K562 (cell line): ENCODE measurements around the gene SMC1A. TPM values are rescaled to one million over a fixed set of nuclear protein-coding genes. Genes with fewer than 3 reads are reported as not detected.

Experiments
- CBX1 ChIP-seq: sonication (generic); IDR thresholded peaks from 2 replicates; pipeline ENCODE4 v1.6.1; 2016; ENCODE audit warnings: antibody characterized with exemption, low read depth, mild to moderate bottlenecking
- CEBPB ChIP-seq: fragments of 450-650 bp; IDR thresholded peaks from 2 replicates; pipeline ENCODE4 v1.6.1; 2016; ENCODE audit warnings: missing genetic modification characterization, missing compliant biosample characterization
- CHD4 ChIP-seq: fragments of 200-600 bp; sonication (generic); IDR thresholded peaks from 3 replicates; pipeline ENCODE4 v1.6.1; 2012; ENCODE audit warnings: low read depth, mild to moderate bottlenecking, mixed read lengths, low read length, inconsistent platforms; ENCODE audit not compliant: insufficient read depth, insufficient replicate concordance, poor library complexity, severe bottlenecking
- CSDE1 ChIP-seq, 2 experiments: fragments of 450-650 bp; IDR thresholded peaks; 2 replicates each; pipeline ENCODE4 v1.6.1; 2016; ENCODE audit warnings: mild to moderate bottlenecking in 1 of 2
- FOXJ3 ChIP-seq: sonication (generic); formaldehyde crosslinking; IDR thresholded peaks from 2 replicates; pipeline ENCODE4 v1.4.0; 2020; ENCODE audit warnings: mild to moderate bottlenecking, missing genetic modification reagents
- KDM5B ChIP-seq: fragments of 200-600 bp; sonication (generic); IDR thresholded peaks from 2 replicates; pipeline ENCODE4 v1.6.1; 2012; ENCODE audit warnings: low read depth, mild to moderate bottlenecking, moderate library complexity, low read length, control low read depth, inconsistent platforms; ENCODE audit not compliant: insufficient replicate concordance
- MAFK ChIP-seq: IDR thresholded peaks from 2 replicates; pipeline ENCODE4 v1.6.1; 2011; ENCODE audit warnings: low read length, improper control_type of control experiment
- SIX5 ChIP-seq, 2 experiments: IDR thresholded peaks; 2 replicates each; pipeline ENCODE4 v1.6.1; 2011; ENCODE audit warnings: low read length in 2 of 2, borderline replicate concordance in 1 of 2, low read depth in 1 of 2, mild to moderate bottlenecking in 1 of 2, moderate library complexity in 1 of 2; ENCODE audit not compliant: insufficient read depth in 1 of 2
- STAT5B ChIP-seq: fragments of 250-450 bp; sonication (Bioruptor Pico); IDR thresholded peaks from 2 replicates; pipeline ENCODE4 v1.8.0; 2021; ENCODE audit warnings: mild to moderate bottlenecking, inconsistent platforms
- TAF7 ChIP-seq: fragments of 450-650 bp; IDR thresholded peaks from 2 replicates; pipeline ENCODE4 v1.6.1; 2016; ENCODE audit warnings: missing genetic modification characterization, missing compliant biosample characterization
- TEAD4 ChIP-seq, 2 experiments: sonication (generic) in 1 of 2; formaldehyde crosslinking in 1 of 2; IDR thresholded peaks; 2 replicates each; pipeline versions ENCODE4 v1.6.1 to v1.8.0; 2012 to 2022; ENCODE audit warnings: borderline replicate concordance in 1 of 2, inconsistent platforms in 1 of 2, low read length in 1 of 2, mild to moderate bottlenecking in 1 of 2, missing genetic modification reagents in 1 of 2
- YBX1 ChIP-seq: fragments of 450-650 bp; IDR thresholded peaks from 2 replicates; pipeline ENCODE4 v1.7.1; 2016; ENCODE audit warnings: mild to moderate bottlenecking
- ZC3H4 ChIP-seq: sonication (generic); formaldehyde crosslinking; IDR thresholded peaks from 2 replicates; pipeline ENCODE4 v1.9.0; 2021; ENCODE audit warnings: missing genetic modification reagents, borderline replicate concordance
- polyA plus RNA-seq, 8 experiments: library from polyadenylated mRNA; depleted of rRNA in 4 of 8; stranded (reverse) in 5 of 8; unstranded in 3 of 8; fragments of >200 nt; fragmentation: Nextera tagmentation in 2 of 8; fragmentation: Illumina TruSeq in 1 of 8; extraction: Ambion mirVana in 2 of 8; extraction: Trizol in 1 of 8; gene quantifications; 2 replicates each; pipeline versions ENCODE4 v1.2.1 to v1.2.3, GENCODE V29; 2011 to 2014; ENCODE audit warnings: inconsistent platforms in 1 of 8, missing spikeins in 1 of 8
- total RNA-seq, 7 experiments: library from RNA; depleted of rRNA in 6 of 7; stranded (reverse); fragments of >200 nt in 6 of 7; fragmentation: Illumina TruSeq in 2 of 7; extraction: Trizol in 2 of 7; gene quantifications; 2 replicates each; pipeline versions ENCODE4 v1.2.1 to v1.2.3, GENCODE V29; 2011 to 2021; ENCODE audit warnings: low replicate concordance in 1 of 7
- TF ChIP-seq, protein P1 (sequence below): fragments of 250-450 bp; sonication (Bioruptor Pico); IDR thresholded peaks from 2 replicates; pipeline ENCODE4 v1.5.0; 2020; ENCODE audit warnings: mild to moderate bottlenecking, borderline replicate concordance
- TF ChIP-seq, protein P2 (sequence below): fragments of 450-650 bp; IDR thresholded peaks from 2 replicates; pipeline ENCODE4 v1.7.0; 2016; ENCODE audit warnings: borderline replicate concordance
- TF ChIP-seq, protein P3 (sequence below): fragments of 200-400 bp; formaldehyde crosslinking; IDR thresholded peaks from 2 replicates; pipeline ENCODE4 v1.6.1; 2017; ENCODE audit warnings: mild to moderate bottlenecking, low read depth, low read length, moderate library complexity
- TF ChIP-seq, protein P4 (sequence below), 2 experiments: fragments of 450-650 bp in 1 of 2; sonication (generic) in 1 of 2; formaldehyde crosslinking in 1 of 2; IDR thresholded peaks in 1 of 2; conservative IDR thresholded peaks in 1 of 2; 2 replicates each; pipeline versions ENCODE4 v1.6.1 to v1.8.1; 2016 to 2023; ENCODE audit warnings: mild to moderate bottlenecking in 2 of 2, moderate library complexity in 2 of 2, inconsistent platforms in 1 of 2, missing genetic modification reagents in 1 of 2
- TF ChIP-seq, protein P5 (sequence below), 2 experiments: fragments of 450-650 bp; IDR thresholded peaks; 2 replicates each; pipeline ENCODE4 v1.6.1; 2016

Gene SMC1A
- total and polyA plus RNA-seq, 9 of the 15 experiments (the other 6 are each of a cell fraction or from before 2014, with no cell fraction given): 28.5 to 126 (median 71.2) TPM

DNA sequence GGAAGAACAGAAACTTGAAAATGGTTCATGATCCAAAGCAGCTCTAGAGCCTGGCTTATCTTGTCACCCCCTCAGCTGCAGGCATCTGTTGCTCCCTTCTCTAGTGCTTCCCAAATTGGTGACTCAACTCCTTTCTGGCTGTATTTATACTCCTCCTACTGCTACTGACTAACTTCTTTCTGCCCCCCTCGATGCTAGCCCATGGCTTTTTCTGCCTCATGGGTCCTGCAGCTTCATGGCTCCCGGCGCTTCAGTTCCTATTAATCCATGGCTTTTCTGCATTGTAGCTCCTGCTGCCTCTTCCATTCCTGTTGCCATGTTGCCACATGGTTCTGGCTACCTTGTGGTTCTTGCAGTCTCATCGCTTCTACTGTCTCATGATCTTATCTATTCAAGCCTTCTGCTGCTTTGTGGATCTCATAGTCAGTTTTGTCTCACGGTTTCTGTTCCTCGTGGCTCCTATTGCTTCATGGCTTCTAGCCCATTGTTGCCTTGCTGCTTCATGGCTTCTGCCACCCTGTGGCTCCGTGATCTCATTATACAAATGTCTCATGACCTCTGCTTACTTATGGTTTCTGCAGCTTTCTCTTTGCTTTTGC, 48.1 kb downstream of the SMC1A start (continued):
- TF ChIP-seq, protein P1, sequence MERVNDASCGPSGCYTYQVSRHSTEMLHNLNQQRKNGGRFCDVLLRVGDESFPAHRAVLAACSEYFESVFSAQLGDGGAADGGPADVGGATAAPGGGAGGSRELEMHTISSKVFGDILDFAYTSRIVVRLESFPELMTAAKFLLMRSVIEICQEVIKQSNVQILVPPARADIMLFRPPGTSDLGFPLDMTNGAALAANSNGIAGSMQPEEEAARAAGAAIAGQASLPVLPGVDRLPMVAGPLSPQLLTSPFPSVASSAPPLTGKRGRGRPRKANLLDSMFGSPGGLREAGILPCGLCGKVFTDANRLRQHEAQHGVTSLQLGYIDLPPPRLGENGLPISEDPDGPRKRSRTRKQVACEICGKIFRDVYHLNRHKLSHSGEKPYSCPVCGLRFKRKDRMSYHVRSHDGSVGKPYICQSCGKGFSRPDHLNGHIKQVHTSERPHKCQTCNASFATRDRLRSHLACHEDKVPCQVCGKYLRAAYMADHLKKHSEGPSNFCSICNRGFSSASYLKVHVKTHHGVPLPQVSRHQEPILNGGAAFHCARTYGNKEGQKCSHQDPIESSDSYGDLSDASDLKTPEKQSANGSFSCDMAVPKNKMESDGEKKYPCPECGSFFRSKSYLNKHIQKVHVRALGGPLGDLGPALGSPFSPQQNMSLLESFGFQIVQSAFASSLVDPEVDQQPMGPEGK (CRISPR knock-in tag): no peak
- TF ChIP-seq FOXJ3 (CRISPR knock-in tag) (no peak), CEBPB (tag) (peak; percentile 93), CHD4 (no peak), CSDE1 (IDR thresholded peaks at IDR 0.05) (no peak), SIX5 (IDR thresholded peaks at IDR 0.05; ENCODE audit: borderline replicate concordance in 1 of 2, insufficient read depth in 1 of 2, low read depth in 1 of 2, low read length in 2 of 2) (no peak), TEAD4 (IDR thresholded peaks at IDR 0.05; ENCODE audit: low read length) (peak; percentile 55; the same call in 1 of the 2 replicates), TEAD4 (CRISPR knock-in tag; IDR thresholded peaks at IDR 0.05; ENCODE audit: borderline replicate concordance) (no peak), YBX1 (no peak), KDM5B (no peak), STAT5B (no peak), ZC3H4 (CRISPR knock-in tag) (no peak), TAF7 (tag) (no peak), CBX1 (no peak), MAFK (peak; percentile 33; the same call in 1 of the 2 replicates)
- TF ChIP-seq, protein P2, sequence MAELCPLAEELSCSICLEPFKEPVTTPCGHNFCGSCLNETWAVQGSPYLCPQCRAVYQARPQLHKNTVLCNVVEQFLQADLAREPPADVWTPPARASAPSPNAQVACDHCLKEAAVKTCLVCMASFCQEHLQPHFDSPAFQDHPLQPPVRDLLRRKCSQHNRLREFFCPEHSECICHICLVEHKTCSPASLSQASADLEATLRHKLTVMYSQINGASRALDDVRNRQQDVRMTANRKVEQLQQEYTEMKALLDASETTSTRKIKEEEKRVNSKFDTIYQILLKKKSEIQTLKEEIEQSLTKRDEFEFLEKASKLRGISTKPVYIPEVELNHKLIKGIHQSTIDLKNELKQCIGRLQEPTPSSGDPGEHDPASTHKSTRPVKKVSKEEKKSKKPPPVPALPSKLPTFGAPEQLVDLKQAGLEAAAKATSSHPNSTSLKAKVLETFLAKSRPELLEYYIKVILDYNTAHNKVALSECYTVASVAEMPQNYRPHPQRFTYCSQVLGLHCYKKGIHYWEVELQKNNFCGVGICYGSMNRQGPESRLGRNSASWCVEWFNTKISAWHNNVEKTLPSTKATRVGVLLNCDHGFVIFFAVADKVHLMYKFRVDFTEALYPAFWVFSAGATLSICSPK: no peak
- TF ChIP-seq, protein P3, sequence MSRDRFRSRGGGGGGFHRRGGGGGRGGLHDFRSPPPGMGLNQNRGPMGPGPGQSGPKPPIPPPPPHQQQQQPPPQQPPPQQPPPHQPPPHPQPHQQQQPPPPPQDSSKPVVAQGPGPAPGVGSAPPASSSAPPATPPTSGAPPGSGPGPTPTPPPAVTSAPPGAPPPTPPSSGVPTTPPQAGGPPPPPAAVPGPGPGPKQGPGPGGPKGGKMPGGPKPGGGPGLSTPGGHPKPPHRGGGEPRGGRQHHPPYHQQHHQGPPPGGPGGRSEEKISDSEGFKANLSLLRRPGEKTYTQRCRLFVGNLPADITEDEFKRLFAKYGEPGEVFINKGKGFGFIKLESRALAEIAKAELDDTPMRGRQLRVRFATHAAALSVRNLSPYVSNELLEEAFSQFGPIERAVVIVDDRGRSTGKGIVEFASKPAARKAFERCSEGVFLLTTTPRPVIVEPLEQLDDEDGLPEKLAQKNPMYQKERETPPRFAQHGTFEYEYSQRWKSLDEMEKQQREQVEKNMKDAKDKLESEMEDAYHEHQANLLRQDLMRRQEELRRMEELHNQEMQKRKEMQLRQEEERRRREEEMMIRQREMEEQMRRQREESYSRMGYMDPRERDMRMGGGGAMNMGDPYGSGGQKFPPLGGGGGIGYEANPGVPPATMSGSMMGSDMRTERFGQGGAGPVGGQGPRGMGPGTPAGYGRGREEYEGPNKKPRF: no peak
- TF ChIP-seq, protein P4, sequence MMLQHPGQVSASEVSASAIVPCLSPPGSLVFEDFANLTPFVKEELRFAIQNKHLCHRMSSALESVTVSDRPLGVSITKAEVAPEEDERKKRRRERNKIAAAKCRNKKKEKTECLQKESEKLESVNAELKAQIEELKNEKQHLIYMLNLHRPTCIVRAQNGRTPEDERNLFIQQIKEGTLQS (IDR thresholded peaks at IDR 0.05): peak; percentile 81
- TF ChIP-seq, protein P4 (CRISPR knock-in tag; conservative IDR thresholded peaks at IDR 0.05): 0 out of 2 replicates have a peak, but pooled peaks have one; percentile 3
- TF ChIP-seq, protein P5, sequence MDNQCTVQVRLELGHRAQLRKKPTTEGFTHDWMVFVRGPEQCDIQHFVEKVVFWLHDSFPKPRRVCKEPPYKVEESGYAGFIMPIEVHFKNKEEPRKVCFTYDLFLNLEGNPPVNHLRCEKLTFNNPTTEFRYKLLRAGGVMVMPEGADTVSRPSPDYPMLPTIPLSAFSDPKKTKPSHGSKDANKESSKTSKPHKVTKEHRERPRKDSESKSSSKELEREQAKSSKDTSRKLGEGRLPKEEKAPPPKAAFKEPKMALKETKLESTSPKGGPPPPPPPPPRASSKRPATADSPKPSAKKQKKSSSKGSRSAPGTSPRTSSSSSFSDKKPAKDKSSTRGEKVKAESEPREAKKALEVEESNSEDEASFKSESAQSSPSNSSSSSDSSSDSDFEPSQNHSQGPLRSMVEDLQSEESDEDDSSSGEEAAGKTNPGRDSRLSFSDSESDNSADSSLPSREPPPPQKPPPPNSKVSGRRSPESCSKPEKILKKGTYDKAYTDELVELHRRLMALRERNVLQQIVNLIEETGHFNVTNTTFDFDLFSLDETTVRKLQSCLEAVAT (IDR thresholded peaks at IDR 0.05): peak; percentile 41 to 52; a peak in 1 of 4 replicates
